NCI-H1417 treated with DMSO at 0.1 percent for 48 hours (cell line): Measurements from ENCODE around the gene PHAF1.

Experiments
- DNase-seq: peaks from one replicate; lab custom pipeline; 2025; lab: John Stamatoyannopoulos, UW

The PHAF1 gene

DNA sequence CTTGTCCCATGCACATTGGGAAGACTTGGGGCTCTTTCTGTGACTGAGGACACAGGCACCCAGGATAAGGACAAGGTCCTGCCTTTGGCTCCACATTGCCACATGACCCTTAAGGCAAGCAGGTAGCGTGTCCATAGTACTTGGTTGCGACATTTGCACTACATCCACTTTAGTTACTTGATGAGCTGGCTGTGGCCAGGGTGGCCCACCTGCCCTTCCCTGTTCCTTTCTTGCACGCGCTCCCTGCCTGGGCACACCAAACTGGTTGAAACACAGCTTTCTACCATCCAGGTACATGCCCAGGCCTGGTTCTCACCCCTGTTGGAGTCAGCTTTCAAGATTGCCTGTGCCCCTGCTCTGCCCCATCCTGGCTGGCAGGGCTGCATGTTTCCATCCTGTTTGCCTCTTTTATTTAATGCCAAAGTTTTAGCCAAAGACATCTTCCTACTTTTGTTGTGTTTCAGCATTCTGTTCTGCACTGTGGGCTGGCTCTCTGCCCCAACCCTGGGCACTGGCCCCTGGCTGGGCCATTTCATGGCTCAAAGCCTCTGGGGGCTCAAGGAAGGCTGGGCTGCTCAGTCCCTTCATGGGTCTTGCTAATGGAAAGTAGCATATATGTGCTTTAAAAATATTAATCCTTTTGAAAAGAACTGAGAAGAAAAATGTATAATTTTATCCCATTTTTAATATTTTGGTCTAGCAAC, 37.8 kb downstream of the PHAF1 start:
- DNase-seq: no peak

- no peak for DNase-seq
Observed at GRCh38 chr16:67148221-67148620, 38.5 kb downstream of the PHAF1 start.

GRCh38 chr16:67148656-67149275, 39.0 kb downstream of the PHAF1 start:
- no peak for DNase-seq

DNA sequence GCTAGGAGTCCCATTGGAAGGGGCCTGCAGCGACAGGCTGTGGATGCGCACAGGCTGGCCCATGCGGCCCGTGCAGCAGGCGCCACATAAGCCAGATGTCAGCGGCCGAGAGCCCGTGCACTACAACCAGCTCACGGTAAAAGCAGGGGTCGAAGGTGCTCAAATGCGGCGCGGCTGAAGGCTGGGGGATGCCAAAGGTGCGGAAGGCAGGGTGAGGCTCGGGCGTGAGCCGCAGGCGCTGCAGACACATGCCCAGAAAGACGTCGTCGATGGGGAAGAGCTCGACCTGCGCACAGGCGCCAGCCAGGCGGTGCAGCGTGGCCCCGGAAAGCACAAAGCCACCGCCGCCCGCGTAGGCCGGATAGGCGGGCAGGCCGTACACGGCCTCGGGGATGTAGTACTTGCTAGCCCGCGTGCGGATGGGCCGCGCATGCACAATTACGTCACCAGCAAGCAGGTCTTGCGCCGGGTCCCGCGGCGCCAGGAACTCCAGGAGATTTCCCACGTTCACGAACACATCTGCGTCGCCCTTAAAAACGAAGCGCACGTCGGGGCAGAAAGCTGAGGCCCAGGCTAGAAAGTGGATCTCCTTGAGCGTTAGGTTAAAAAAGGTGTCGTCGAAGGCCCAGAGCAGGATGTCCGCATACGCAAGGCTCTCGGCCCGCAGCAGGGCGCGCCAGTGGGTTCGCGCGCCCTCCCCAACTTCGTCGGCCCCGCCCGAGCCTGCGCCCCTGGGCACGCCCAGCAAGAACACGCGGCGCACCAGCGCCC, 39.7 kb downstream of the PHAF1 start:
- DNase-seq: no peak

GRCh38 chr16:67150047-67150832, 40.5 kb downstream of the PHAF1 start:
- no peak for DNase-seq

- no peak for DNase-seq
Observed at GRCh38 chr16:67150833-67151396, 41.2 kb downstream of the PHAF1 start, which contains the start of gene B3GNT9. TSS of gene B3GNT9 (minus strand) at chr16:67150998. CDS start at chr16:67150485, 513 bp downstream.

DNA sequence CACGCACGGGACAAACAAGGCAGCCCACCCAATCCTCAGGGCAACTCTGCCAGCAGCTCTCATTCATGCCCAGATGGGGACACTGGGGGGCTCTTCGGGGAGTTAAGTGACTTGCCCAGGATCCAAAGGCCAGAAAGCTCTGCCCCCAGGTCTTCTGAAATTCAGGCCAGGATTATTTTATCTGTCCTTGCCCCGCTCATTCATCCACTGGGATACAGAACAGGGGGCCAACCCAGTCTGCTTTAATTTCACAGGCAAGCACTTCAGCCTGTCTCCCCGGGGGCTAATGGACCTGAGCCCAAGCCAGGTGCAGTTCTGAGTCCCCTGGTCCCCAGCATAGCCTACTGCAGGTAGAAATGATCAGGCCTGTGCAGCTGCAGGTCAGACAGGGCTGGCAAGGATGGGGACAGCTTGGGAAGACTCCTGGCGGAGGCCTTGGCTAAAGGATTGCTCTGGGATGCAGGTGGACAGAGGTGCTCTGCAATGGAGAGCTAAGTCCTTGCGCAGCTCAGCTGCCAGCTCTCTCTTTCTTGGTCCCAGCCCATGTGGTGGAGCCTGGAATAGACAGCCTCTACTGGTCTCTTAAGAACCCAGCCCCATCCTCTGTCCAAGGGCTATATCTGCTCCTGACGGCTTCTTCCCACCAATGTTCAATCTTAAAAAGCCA, 41.8 kb downstream of the PHAF1 start:
- DNase-seq: no peak

GRCh38 chr16:67154578-67155294, 45.0 kb downstream of the PHAF1 start:
- DNase-seq: no peak

GRCh38 chr16:67155295-67156142, 45.8 kb downstream of the PHAF1 start:
- no peak for DNase-seq

GRCh38 chr16:67156143-67156844, 46.6 kb downstream of the PHAF1 start:
- DNase-seq: no peak

DNA sequence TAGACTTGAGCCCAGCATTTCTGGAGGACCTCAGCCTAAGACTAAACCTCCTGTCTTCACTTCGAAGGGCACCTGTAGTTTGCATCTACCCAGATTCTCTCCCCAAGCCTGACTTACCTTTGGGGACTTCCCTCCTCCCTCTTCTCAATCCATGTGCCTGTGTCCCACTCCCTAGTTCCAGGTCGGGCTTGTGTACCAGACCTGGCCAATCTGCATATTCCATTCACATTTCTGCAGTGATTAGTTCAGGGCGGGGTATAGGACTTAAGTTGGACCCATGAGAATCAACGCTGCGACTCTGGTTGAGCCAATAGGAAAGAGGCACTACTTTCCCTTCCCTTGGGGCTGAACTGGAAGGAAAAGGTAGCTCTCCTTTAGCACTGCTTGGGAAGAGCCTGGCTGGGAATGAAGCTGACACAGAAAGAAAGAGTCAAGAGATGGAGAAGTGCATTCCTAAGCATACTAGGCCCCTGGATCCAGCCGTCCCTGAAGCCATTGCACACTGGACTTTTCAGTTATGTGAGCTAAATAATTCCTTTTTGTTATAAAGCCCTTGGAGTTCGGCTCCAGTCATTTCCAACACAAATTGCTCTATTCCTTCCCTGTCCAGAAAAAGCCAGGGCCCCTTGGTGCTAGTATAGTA, 47.5 kb downstream of the PHAF1 start:
- no peak for DNase-seq

DNA sequence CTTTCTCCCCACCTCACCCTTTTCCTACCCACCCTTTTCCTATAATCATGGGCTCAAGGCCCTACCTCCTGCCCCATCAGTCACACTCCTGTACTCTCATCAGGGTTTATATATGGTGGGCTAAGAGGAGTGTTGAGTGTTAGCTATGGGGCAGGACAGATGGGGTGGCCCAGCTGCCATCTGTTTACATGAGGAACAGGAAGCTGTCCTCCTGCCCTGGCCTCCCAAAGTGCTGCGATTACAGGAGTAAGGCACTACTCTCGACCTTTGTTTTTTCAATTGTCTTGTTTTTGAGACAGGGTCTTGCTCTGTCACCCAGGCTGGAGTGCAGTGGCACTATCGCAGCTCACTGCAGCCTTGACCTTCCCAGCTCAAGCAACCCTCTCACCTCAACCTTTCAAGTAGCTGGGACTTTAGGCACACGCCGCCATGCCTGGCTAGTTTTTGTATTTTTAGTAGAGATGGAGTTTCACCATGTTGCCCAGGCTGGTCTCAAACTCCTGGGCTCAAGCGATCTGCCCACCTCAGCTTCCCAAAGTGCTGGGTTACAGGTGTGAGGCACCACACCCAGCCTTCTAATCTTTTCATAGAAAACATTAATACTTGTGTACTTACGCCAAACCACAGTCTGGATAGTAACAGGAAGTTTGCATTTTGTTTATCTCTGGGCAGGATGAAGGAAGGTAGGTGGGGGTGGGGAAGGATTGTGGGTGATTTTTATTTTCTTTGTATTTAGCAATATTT, 48.3 kb downstream of the PHAF1 start:
- DNase-seq: no peak

DNA sequence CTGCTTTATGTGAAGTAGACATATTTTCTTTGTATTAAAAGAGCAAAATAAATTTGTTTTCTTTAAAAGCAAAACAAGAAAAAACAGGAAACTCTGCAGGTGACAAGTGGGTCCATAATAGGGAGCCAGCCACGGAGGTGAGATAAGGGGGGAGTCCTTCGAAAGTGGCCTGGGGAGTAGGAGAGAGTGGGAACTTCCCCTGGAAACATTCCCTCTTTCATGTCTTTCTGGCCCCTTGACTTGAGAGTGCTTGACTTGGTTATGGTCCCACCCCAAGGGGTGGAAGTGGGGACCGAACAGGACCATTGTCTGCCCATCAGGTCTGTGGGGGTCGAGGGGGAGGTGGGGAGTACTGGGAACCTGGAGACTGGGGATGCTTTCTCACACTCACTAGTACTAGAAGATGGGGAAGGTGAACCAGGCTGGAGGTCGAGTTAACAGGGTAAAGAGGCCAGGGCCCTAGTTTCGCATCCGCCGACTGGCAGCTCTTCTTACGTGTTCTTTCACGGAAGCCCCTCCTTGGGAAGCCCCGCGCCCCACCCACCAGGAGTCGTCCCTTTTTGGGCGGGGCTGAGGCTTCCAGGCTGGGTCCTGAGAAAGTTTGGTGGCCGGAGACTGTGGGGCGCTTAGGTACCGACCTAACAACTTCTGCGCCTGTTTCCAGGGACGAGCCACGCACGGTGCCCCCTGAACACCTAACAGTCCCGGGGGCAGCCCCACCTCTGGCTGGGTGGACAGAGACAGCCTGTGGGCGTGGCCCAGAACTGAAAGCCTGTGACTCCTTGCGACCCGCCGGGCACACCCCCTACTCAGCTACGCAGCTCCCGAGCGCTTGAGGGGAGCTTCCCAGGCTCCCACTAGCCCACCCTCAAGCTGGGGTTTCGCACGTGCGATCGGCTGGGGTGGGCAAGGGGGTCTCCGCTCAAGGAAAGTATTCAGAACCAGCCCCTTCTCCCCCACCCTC, 49.2 kb downstream of the PHAF1 start:
- DNase-seq: no peak

DNA sequence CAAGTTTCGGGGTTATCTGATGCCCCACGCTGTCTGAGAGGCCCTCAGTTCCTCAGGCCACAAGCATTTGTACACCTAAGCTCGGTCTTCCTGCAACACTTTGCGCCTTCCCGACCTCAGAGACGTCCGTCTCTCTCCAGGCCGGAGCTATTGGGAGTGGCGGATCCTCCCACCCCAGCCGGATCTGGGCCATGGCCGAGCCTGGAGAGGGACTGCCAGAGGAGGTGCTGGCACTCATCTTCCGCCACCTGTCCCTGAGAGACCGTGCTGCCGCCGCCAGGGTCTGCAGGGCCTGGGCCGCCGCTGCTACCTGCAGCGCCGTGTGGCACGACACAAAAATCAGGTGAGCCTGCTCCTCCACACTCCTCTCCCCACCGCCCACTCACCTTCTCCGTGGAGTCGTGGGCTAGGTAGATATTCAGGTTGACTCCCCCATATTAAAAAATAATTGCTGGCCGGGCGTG, 51.9 kb downstream of the PHAF1 start:
- no peak for DNase-seq

DNA sequence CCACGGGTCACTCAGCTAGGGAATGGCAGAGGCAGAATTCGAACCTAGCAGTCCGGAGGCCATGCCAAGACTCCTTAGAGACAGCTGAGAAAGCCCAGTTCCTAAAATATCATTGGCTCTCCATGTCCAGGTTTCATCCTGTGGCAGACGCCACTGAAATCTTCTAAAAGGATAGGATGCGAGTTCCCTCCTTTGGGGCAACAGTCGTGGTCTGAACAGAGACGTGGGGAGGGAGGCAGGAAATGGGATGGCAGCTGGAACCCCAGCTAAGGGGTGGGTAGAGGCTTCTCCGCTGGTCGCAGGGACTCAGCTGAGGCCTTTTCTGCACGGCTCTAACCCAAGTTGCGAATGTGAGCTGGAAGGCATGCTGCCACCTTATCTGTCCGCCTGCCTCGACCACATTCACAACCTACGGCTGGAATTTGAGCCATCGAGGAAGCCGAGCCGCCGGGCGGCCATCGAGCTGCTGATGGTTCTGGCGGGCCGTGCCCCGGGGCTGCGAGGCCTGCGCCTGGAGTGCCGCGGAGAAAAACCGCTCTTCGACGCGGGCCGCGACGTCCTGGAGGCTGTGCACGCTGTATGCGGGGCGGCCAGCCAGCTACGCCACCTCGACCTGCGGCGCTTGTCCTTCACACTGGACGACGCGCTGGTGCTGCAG, 52.9 kb downstream of the PHAF1 start:
- DNase-seq: no peak
